Stimulated activated CD8-positive, alpha-beta memory T cell treated with anti-CD3 and anti-CD28 coated beads, Interleukin-4, amount 100 ng/mL, for 4 hours (primary cell): ENCODE results near the gene SIAH3.

Source experiments
- DNase-seq, 2 donors: peaks; one replicate each; pipeline ENCODE4 v3.0.0-alpha.2; 2020; ENCODE audit warnings: low read depth in 2 of 2, low spot score in 1 of 2

Gene SIAH3

GRCh38 chr13:45823583-45823982 is 28.0 kb downstream of the SIAH3 start:
- no peak for DNase-seq

GRCh38 chr13:45821811-45822210 is 29.7 kb downstream of the SIAH3 start:
- DNase-seq: no peak

GRCh38 chr13:45820106-45820838 is 31.3 kb downstream of the SIAH3 start:
- DNase-seq: no peak

GRCh38 chr13:45817833-45818232 is 33.7 kb downstream of the SIAH3 start:
- no peak for DNase-seq

- DNase-seq: no peak
These were observed 35.1 kb downstream of the SIAH3 start for GRCh38 chr13:45816427-45816826.

- no peak for DNase-seq
These were observed 38.7 kb downstream of the SIAH3 start for GRCh38 chr13:45812695-45813372.

- DNase-seq: no peak
These were observed 39.5 kb downstream of the SIAH3 start for GRCh38 chr13:45811891-45812694.

GRCh38 chr13:45809801-45810394 is 41.7 kb downstream of the SIAH3 start:
- DNase-seq: no peak

- DNase-seq: no peak
These were observed 42.6 kb downstream of the SIAH3 start for GRCh38 chr13:45808925-45809324.

GRCh38 chr13:45807520-45808099 is 43.9 kb downstream of the SIAH3 start:
- no peak for DNase-seq

- DNase-seq: no peak
These were observed 51.1 kb downstream of the SIAH3 start for GRCh38 chr13:45800485-45800884.

- DNase-seq: no peak
These were observed 52.1 kb downstream of the SIAH3 start for GRCh38 chr13:45799451-45799850.

GRCh38 chr13:45798851-45799250 is 52.7 kb downstream of the SIAH3 start:
- no peak for DNase-seq

GRCh38 chr13:45796426-45797235 is 54.9 kb downstream of the SIAH3 start:
- DNase-seq: no peak

GRCh38 chr13:45792827-45793303 is 58.7 kb downstream of the SIAH3 start:
- no peak for DNase-seq

GRCh38 chr13:45788011-45788410 is 63.5 kb downstream of the SIAH3 start:
- no peak for DNase-seq

GRCh38 chr13:45787346-45787745 is 64.2 kb downstream of the SIAH3 start:
- DNase-seq: no peak

- DNase-seq: no peak
These were observed 65.1 kb downstream of the SIAH3 start for GRCh38 chr13:45786293-45786920.

GRCh38 chr13:45784755-45785675 is 66.5 kb downstream of the SIAH3 start:
- no peak for DNase-seq
